HL-60/S4 (cell line): ENCODE measurements around the gene MCUB.
"Not testable (repeated sequence)": the region's sequence is repeated elsewhere in the genome, so short reads cannot be mapped to it uniquely, and the experiment has no call there.

ENCODE experiments used
- in situ Hi-C: fragments of 300-500 bp; cut with MboI; formaldehyde crosslinking; loops from 2 replicates; pipeline ENCODE4 v1.14.3; 2022; ENCODE audit warnings: low sequenced_read_pairs

The MCUB gene

GRCh38 chr4:109578846-109579245, 18.8 kb downstream of the MCUB start:
- in situ Hi-C loops = no loop called here

- in situ Hi-C loops = not testable (repeated sequence)
Measured at GRCh38 chr4:109579997-109580396, 20.0 kb downstream of the MCUB start.

GRCh38 chr4:109588176-109588575, 28.1 kb downstream of the MCUB start:
- in situ Hi-C loops = no loop called here

GRCh38 chr4:109589119-109589518, 29.1 kb downstream of the MCUB start:
- in situ Hi-C loops = no loop called here

GRCh38 chr4:109589605-109590004, 29.6 kb downstream of the MCUB start:
- in situ Hi-C loops = no loop called here

GRCh38 chr4:109590905-109591304, 30.9 kb downstream of the MCUB start:
- in situ Hi-C loops = no loop called here

GRCh38 chr4:109592367-109592766, 32.3 kb downstream of the MCUB start:
- in situ Hi-C loops = no loop called here

- in situ Hi-C loops = not testable (repeated sequence)
Measured at GRCh38 chr4:109595123-109595522, 35.1 kb downstream of the MCUB start.

- in situ Hi-C loops = not testable (repeated sequence)
Measured at GRCh38 chr4:109596420-109597085, 36.5 kb downstream of the MCUB start.

GRCh38 chr4:109599046-109599652, 39.1 kb downstream of the MCUB start:
- in situ Hi-C loops = no loop called here

GRCh38 chr4:109600431-109600830, 40.4 kb downstream of the MCUB start:
- in situ Hi-C loops = no loop called here

- in situ Hi-C loops = no loop called here
Measured at GRCh38 chr4:109601336-109601735, 41.3 kb downstream of the MCUB start.

- in situ Hi-C loops = no loop called here
Measured at GRCh38 chr4:109607976-109608375, 47.9 kb downstream of the MCUB start.

- in situ Hi-C loops = no loop called here
Measured at GRCh38 chr4:109608879-109609278, 48.8 kb downstream of the MCUB start.

GRCh38 chr4:109609431-109609830, 49.4 kb downstream of the MCUB start:
- in situ Hi-C loops = no loop called here

- in situ Hi-C loops = no loop called here
Measured at GRCh38 chr4:109610489-109610888, 50.4 kb downstream of the MCUB start.

GRCh38 chr4:109611045-109611646, 51.1 kb downstream of the MCUB start:
- in situ Hi-C loops = no loop called here

GRCh38 chr4:109614015-109614414, 54.0 kb downstream of the MCUB start:
- in situ Hi-C loops = no loop called here

- in situ Hi-C loops = no loop called here
Measured at GRCh38 chr4:109614466-109614865, 54.4 kb downstream of the MCUB start.

- in situ Hi-C loops = no loop called here
Measured at GRCh38 chr4:109615742-109616141, 55.7 kb downstream of the MCUB start.

- in situ Hi-C loops = no loop called here
Measured at GRCh38 chr4:109616243-109616642, 56.2 kb downstream of the MCUB start.

- in situ Hi-C loops = no loop called here
Measured at GRCh38 chr4:109622626-109623025, 62.6 kb downstream of the MCUB start.
